Left lung (tissue), 14 donors: Measurements from ENCODE around the gene PHLDB3. TPM values are rescaled to one million over a fixed set of nuclear protein-coding genes. Genes with fewer than 3 reads are reported as not detected.

Experiments
- ATAC-seq: fragments of 200-7000 bp; cut with Tn5 transposase; one replicate; pipeline ENCODE4 v1.9.1; 2020; ENCODE audit warnings: moderate library complexity
- DNase-seq, 4 donors: peaks; one replicate each; pipeline ENCODE4 v3.0.0-alpha.2; 2013 to 2020
- H3K27ac ChIP-seq, 2 donors: fragments of 200-600 bp; sonication (generic) in 1 of 2; one replicate each; pipeline versions ENCODE4 v1.5.0 to v1.8.0; 2020 to 2021
- H3K27me3 ChIP-seq, 2 donors: fragments of 200-600 bp; sonication (generic) in 1 of 2; one replicate each; pipeline versions ENCODE4 v1.5.0 to v1.8.0; 2020 to 2021
- H3K36me3 ChIP-seq, 2 donors: fragments of 200-600 bp; sonication (generic) in 1 of 2; one replicate each; pipeline versions ENCODE4 v1.5.0 to v1.8.0; 2020 to 2021
- H3K4me1 ChIP-seq, 2 donors: fragments of 200-600 bp; one replicate each; pipeline ENCODE4 v1.8.0; 2021
- H3K4me3 ChIP-seq, 2 donors: fragments of 200-600 bp; sonication (generic) in 1 of 2; one replicate each; pipeline versions ENCODE4 v1.5.0 to v1.8.0; 2020 to 2021; ENCODE audit warnings: mild to moderate bottlenecking in 1 of 2
- H3K9me3 ChIP-seq, 2 donors: fragments of 200-600 bp; sonication (generic) in 1 of 2; one replicate each; pipeline versions ENCODE4 v1.5.0 to v1.8.0; 2020 to 2021
- intact Hi-C, 2 donors: fragments of 100-400 bp; cut with DNase I; formaldehyde crosslinking; loops; one replicate each; pipeline versions ENCODE4 v1.11.2 to v1.14.2; 2022
- long read RNA-seq, 12 donors: library from polyadenylated mRNA in 2 of 12; unstranded in 2 of 12; transcript quantifications; one replicate each; pipeline ENCODE4 v2.0.0 and lab custom pipeline, GENCODE V29; 2019 to 2026
- polyA plus RNA-seq, 6 donors: library from polyadenylated mRNA; unstranded; fragments of 120-200 nt; gene quantifications; one replicate each; pipeline ENCODE4 v1.2.1, GENCODE V29; 2013; ENCODE audit not compliant: insufficient read length in 6 of 6
- total RNA-seq, 2 donors: library from RNA; stranded (reverse); fragmentation: NEBNext Ultra II Directional; extraction: Animal tissue kit (Norgen Biotek cat#: 25700); gene quantifications; one replicate each; pipeline ENCODE4 v1.2.1, GENCODE V29; 2021
- TF ChIP-seq, protein P1 (sequence below), 2 donors: fragments of 200-600 bp; sonication (generic) in 1 of 2; IDR thresholded peaks; one replicate each; pipeline versions ENCODE4 v1.5.0 to v1.8.0; 2021; ENCODE audit warnings: antibody characterized with exemption in 2 of 2
- donor health status: DM: no; HTN: yes; CAD: no.
- donor health status: DM: no; HTN: no; CAD: no.

Gene PHLDB3
- total RNA-seq (1 to 10 TPM; 4.5 to 8.3 TPM), polyA plus RNA-seq (10 to 100 TPM in 3 of 6 donors, 1 to 10 TPM in 3; 7.5 to 13.3 (median 10.1) TPM)
- long read RNA-seq, donor 1: 0 reads
- long read RNA-seq, donor 2: 0 reads
- long read RNA-seq, donor 3: 0 reads
- long read RNA-seq, donor 4, partial matches to known transcripts: 0 of 3 reads
- long read RNA-seq, donor 4, other reads (novel, unspliced or antisense): 3 of 3 reads
- long read RNA-seq, donor 5, partial matches to known transcripts: 0 of 1 reads
- long read RNA-seq, donor 5, other reads (novel, unspliced or antisense): 0 of 1 reads
- long read RNA-seq, donor 6: 0 reads
- long read RNA-seq, donor 7: 0 reads
- long read RNA-seq, donor 8: 0 reads
- long read RNA-seq, donor 9: 0 reads
- long read RNA-seq, donor 10: 0 reads
- long read RNA-seq, donor 11: 0 reads
- long read RNA-seq, donor 12, partial matches to known transcripts: 0 of 1 reads
- long read RNA-seq, donor 12, other reads (novel, unspliced or antisense): 0 of 1 reads

DNA sequence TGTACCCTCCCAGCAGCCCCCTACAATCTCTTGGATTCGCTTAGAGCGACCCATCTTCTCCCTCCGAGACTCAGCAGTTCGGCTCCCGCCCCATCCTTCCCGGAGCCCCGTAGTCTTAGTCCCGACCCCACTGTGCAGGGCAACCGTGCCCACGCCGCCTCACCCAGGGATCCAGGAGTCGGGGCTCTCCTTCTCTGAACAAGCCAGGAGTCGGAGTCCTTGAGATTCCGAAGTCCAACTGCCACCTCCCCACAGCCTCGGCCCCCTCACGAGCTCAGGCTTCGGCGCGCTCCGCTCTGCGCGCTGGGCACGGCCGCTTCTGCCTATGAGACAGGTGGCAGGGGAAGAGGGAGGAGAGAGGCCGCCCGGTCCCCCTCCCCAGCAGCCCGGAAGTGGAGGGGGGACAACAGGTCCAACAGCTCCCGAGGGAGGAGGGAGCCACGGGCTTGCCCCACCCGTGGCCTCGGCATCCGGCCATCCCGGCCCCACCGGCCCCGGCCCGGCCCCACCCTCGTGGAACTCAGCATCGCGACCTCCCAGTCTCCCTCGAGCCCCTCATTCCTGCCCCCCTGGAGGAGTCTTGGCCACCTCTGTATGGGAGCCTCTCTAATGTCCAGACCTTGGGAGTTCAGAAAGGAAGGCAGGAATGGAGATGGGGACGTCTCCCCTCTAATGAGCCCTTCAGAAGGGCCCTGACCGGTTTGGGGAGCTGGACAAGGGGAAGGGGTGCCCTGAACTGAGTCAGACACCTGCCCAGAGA, at the start of gene PHLDB3:
Gene PHLDB3, minus strand, starts transcription at position 321 of the 760 bp plus-strand sequence. CDS start 628 bp downstream, outside the sequence.
- TF ChIP-seq, protein P1, sequence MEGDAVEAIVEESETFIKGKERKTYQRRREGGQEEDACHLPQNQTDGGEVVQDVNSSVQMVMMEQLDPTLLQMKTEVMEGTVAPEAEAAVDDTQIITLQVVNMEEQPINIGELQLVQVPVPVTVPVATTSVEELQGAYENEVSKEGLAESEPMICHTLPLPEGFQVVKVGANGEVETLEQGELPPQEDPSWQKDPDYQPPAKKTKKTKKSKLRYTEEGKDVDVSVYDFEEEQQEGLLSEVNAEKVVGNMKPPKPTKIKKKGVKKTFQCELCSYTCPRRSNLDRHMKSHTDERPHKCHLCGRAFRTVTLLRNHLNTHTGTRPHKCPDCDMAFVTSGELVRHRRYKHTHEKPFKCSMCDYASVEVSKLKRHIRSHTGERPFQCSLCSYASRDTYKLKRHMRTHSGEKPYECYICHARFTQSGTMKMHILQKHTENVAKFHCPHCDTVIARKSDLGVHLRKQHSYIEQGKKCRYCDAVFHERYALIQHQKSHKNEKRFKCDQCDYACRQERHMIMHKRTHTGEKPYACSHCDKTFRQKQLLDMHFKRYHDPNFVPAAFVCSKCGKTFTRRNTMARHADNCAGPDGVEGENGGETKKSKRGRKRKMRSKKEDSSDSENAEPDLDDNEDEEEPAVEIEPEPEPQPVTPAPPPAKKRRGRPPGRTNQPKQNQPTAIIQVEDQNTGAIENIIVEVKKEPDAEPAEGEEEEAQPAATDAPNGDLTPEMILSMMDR (IDR thresholded peaks at IDR 0.05): no peak
- intact Hi-C loops: no loop called here
- DNase-seq (peak in 3 of 4 donors; percentile 45 to 82 (median 47)), ATAC-seq (peak; percentile 61)
- H3K27ac ChIP-seq: peak within 1 kb of the TSS; percentile 70 to 75
- peaks cover 2 to 25% of the 10 kb centered on the region in 2 donors for H3K4me1 ChIP-seq
- H3K9me3 ChIP-seq: no peaks in the 10 kb centered on the region
- peaks cover 0 to 38% of the 10 kb centered on the region in 2 donors for H3K36me3 ChIP-seq
- H3K27me3 ChIP-seq: no peaks in the 10 kb centered on the region
- H3K4me3 ChIP-seq: peak within 1 kb of the TSS; percentile 60 to 69

DNA sequence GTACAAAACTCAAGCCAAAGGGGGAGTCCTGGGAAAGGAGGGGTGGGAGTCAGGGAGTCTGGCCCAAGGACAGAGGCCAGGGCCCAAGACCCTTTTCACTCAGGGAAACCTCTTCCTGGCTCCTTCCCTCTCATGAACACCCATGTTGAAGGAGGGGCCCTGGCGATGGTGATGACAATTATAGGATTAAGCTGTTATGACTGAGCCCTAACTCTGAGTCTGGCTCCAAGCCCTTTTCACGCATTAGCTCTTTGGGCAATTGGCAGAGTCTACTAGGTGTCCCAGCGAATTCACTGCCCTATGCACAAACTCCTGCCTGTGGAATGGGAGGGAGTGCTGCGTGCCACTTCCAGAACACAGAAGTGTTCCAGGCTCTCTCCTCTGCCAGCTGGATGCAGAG, 49.1 kb upstream of the PHLDB3 start:
- DNase-seq: no peak
- H3K4me1 ChIP-seq: no peaks in the 10 kb centered on the region
- H3K36me3 ChIP-seq: peaks cover 0 to 66% of the 10 kb centered on the region in 2 donors
- no peaks in the 10 kb centered on the region for H3K27me3 ChIP-seq
- no peaks in the 10 kb centered on the region for H3K9me3 ChIP-seq
- TF ChIP-seq, protein P1 (IDR thresholded peaks at IDR 0.05): no peak
- no peak overlapping the region for H3K4me3 ChIP-seq
- ATAC-seq: no peak
- no peak overlapping the region for H3K27ac ChIP-seq
- intact Hi-C loops: loop anchor here in 1 of 2 donors (10.0 kb wide), 1 partner anchor 91 kb away; no protein-coding TSS in a partner anchor

DNA sequence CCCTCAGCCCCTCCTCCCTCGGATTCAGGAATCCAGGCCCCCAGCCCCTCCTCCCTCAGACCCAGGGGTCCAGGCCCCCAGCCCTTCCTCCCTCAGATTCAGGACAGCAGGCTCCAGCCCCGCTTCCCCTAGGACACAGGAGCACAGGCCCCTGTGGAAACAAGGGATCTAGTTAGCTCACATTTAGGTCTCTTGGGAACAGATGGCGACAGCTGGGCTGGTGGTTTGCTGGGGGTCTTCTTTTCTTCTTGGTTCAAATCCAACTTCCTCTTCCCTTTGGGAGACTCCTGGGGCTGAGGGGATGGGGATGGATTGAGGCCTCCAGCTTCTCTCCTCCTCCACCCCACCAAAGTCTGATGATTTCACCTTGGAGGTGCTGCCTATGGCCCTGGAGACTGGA, 48.1 kb upstream of the PHLDB3 start:
- intact Hi-C loops: loop anchor here in 1 of 2 donors (10.0 kb wide), 1 partner anchor 92 kb away; no protein-coding TSS in a partner anchor
- no peak overlapping the region for H3K27ac ChIP-seq

DNA sequence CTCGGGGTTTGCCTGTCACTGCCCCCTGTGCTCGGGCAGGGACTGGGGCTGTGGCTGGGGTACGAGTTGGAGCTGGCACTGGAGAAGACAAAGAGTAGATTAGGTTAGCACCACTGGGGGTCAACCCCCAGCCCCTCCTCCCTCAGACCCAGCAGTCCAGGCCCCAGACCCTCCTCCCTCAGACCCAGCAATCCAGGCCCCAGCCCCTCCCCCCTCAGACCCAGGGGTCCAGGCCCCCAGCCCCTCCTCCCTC, 47.6 kb upstream of the PHLDB3 start:
- TF ChIP-seq, protein P1 (IDR thresholded peaks at IDR 0.05): no peak
- no peak for DNase-seq
- peaks cover 0 to 63% of the 10 kb centered on the region in 2 donors for H3K36me3 ChIP-seq
- no peak for ATAC-seq
- no peak overlapping the region for H3K4me3 ChIP-seq
- intact Hi-C loops: loop anchor here in 1 of 2 donors (10.0 kb wide), 1 partner anchor 93 kb away; no protein-coding TSS in a partner anchor
- H3K4me1 ChIP-seq: no peaks in the 10 kb centered on the region
- H3K27ac ChIP-seq: no peak overlapping the region
- H3K9me3 ChIP-seq: no peaks in the 10 kb centered on the region
- no peaks in the 10 kb centered on the region for H3K27me3 ChIP-seq

More for the DNA sequence above, 48.1 kb upstream of the PHLDB3 start:
- ATAC-seq (no peak), DNase-seq (no peak)
- Histone ChIP-seq H3K36me3 (peaks cover 0 to 63% of the 10 kb centered on the region in 2 donors), H3K4me3 (no peak overlapping the region), H3K9me3 (no peaks in the 10 kb centered on the region), H3K27me3 (no peaks in the 10 kb centered on the region), H3K4me1 (no peaks in the 10 kb centered on the region)
- TF ChIP-seq, protein P1 (IDR thresholded peaks at IDR 0.05): no peak
